ENCODE data around the gene GARRE1.

Gene GARRE1

DNA sequence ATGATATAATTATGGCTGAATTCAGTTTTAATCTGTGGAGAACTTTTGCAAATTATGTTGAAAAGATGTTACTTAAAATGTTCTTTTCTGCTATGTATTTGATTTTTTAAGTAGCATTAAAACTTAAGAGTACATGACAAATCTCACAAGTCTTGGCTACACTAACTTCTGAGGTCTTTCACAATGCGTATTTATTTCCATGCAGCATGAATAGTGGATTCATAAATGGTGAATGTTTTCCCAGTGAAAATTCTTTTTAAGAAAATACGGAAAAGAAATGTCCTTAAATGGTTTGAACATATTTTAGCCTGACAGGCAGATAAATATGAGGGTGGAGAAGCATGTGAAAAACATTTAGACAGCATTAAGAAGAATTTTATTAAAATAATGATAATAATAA, 30.2 kb downstream of the GARRE1 start:
- DNase-seq: no peak

DNA sequence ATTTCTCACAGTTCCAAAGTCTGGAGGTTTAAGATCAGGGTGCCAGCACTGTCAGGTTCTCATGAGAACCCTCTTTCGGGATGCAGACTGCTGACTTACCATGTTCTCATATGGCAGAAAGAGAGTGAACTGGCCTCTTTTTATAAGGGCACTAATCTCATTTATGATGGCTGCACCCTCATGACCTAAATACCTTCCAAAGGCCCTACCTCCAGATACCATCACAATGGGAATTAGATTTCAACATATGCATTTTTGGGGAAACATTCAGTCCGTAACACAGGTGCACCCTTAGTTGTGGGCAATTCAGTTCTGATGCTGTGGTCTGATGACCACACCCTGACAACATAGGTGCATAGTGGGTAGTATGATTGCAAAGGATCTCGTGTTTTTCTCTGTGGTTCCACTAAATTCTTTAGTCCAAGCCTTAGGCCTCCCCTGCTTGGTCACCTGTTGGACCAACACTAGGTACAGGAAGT, 33.3 kb downstream of the GARRE1 start:
- DNase-seq: no peak

DNA sequence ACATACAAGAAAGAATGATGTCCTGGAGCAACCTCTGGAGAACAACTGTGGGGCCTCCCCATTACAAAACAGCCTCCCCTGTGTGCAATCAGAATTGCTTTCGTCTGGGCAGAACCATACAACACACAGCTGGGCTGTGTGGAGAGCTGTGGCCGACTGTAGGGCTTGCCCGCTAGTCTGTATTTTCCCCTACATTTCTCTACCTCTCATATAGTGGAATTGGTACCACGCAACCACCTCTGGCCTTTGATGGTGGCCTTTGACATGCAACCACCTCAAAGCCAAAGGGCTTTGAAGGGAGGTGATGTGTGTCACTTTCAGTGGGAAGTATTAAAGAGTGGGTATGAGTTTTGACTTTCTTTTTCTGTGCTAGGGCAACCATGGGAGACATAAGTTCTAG, 34.0 kb downstream of the GARRE1 start:
- no peak for DNase-seq

DNA sequence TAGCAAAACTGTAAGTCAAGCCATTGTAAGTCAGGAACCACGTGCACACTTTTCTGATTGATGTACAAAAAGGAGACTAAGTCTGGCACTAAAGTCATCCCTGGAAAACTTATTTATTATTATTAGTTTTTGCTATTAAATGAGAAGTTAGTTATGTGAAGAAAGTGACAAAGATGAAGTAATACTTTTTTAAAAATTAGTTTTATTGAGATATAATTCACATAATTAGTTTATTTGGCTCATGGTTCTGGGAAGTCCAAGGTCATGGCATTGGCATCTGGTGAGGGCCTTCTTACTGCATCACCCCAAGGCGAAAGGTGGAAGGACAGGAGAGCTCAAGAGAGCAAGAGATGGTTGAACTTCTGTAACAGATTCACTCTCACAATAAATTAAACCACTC, 36.9 kb downstream of the GARRE1 start:
- no peak for DNase-seq

- DNase-seq: no peak
Measured at GRCh38 chr19:34295103-34295502, 40.7 kb downstream of the GARRE1 start.

DNA sequence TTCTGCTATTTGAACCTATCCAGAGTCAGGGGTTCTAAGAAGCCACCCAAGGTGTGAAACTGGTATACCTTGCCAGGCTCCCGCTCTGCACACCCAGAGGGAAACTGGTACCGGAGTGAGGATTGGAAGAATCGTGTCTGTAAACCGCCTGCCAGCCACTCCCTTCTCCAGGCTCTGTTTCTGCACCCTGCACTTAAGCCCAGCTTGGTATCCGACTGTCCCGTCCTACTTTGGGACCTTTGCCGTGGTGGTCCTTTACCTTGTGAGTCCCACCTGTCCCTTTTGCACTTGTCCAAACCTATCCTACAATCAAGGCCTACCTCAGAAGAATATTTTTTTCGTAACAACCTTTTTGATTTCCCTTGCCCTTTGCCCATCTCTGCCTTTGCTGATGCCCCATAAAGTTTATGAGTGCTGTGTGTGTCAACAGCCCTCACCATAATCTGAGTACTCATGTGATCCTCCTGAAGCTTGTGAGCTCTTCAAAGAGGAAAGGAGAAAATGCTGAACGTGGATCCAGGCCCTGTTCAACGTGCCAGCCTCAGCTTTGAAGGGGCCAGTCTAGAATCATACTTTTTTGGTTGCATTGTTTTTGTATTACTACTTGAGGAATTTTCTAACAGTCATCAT, 44.7 kb downstream of the GARRE1 start:
- DNase-seq: no peak

DNA sequence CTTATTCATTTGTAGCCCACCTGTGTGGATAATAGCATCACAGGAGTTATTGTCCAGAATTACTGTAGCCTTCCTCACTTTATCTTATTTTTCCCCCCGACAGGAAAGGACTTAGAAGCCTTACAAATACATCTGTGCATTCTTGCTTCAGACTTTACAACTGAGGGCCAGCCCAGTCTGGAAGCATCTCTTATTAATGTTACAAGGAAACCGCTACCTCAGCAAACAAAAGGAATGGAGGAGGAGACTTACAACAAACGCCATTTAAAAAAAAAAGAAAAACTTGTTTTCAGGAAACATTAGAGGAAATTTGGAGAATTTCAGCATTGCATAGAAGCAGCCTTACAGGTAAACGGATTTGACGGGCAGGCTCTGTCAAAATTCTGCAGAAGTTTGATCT, 45.2 kb downstream of the GARRE1 start:
- DNase-seq: no peak

DNA sequence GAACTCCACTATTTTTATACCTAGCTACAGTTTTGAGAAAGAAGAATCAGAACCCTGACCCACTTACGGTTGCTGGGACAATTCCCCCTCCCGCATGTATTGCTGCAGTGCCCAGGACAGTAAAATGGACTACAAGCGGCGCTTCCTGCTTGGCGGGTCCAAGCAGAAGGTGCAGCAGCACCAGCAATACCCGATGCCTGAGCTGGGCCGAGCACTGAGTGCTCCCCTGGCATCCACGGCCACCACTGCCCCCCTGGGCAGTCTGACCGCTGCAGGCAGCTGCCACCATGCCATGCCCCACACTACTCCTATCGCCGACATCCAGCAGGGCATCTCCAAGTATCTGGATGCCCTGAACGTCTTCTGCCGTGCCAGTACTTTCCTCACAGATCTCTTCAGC, 46.0 kb downstream of the GARRE1 start:
- no peak for DNase-seq

- no peak for DNase-seq
Measured at GRCh38 chr19:34300962-34301361, 46.6 kb downstream of the GARRE1 start.

Measured in amygdala (tissue), 56 donors.